BE2C (cell line): ENCODE results near the gene ADPRHL1.
"Not testable (repeated sequence)": the region's sequence is repeated elsewhere in the genome, so short reads cannot be mapped to it uniquely, and the experiment has no call there.

Source experiments
- DNase-seq: peaks from one replicate; pipeline ENCODE4 v3.0.0-alpha.2; 2020
- H3K27me3 ChIP-seq: fragments of 250-450 bp; sonication (Bioruptor Pico); 2 replicates; pipeline ENCODE4 v1.5.1; 2020; ENCODE audit warnings: mild to moderate bottlenecking
- H3K36me3 ChIP-seq: fragments of 250-450 bp; sonication (Bioruptor Pico); 2 replicates; pipeline ENCODE4 v1.5.1; 2020; ENCODE audit warnings: mild to moderate bottlenecking
- H3K4me1 ChIP-seq: fragments of 250-450 bp; sonication (Bioruptor Pico); 2 replicates; pipeline ENCODE4 v1.5.1; 2020
- H3K4me3 ChIP-seq: 2 replicates; pipeline ENCODE4 v1.5.1; 2011; ENCODE audit warnings: low read depth, low read length
- H3K9me3 ChIP-seq: fragments of 250-450 bp; sonication (Bioruptor Pico); 2 replicates; pipeline ENCODE4 v1.5.1; 2020
- TF ChIP-seq, protein P1 (sequence below): IDR thresholded peaks from 2 replicates; pipeline ENCODE4 v1.5.1; 2012; ENCODE audit warnings: mild to moderate bottlenecking, low read depth, low read length

ADPRHL1 gene

GRCh38 chr13:113454936-113455335 lies 1.6 kb upstream of the ADPRHL1 start:
- Histone ChIP-seq H3K27me3 (no peaks in the 10 kb centered on the region), H3K9me3 (no peaks in the 10 kb centered on the region), H3K4me1 (peaks cover 30% of the 10 kb centered on the region), H3K4me3 (no peak overlapping the region), H3K36me3 (peaks cover 61% of the 10 kb centered on the region)
- DNase-seq = no peak
- TF ChIP-seq, protein P1, sequence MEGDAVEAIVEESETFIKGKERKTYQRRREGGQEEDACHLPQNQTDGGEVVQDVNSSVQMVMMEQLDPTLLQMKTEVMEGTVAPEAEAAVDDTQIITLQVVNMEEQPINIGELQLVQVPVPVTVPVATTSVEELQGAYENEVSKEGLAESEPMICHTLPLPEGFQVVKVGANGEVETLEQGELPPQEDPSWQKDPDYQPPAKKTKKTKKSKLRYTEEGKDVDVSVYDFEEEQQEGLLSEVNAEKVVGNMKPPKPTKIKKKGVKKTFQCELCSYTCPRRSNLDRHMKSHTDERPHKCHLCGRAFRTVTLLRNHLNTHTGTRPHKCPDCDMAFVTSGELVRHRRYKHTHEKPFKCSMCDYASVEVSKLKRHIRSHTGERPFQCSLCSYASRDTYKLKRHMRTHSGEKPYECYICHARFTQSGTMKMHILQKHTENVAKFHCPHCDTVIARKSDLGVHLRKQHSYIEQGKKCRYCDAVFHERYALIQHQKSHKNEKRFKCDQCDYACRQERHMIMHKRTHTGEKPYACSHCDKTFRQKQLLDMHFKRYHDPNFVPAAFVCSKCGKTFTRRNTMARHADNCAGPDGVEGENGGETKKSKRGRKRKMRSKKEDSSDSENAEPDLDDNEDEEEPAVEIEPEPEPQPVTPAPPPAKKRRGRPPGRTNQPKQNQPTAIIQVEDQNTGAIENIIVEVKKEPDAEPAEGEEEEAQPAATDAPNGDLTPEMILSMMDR = no peak

DNA sequence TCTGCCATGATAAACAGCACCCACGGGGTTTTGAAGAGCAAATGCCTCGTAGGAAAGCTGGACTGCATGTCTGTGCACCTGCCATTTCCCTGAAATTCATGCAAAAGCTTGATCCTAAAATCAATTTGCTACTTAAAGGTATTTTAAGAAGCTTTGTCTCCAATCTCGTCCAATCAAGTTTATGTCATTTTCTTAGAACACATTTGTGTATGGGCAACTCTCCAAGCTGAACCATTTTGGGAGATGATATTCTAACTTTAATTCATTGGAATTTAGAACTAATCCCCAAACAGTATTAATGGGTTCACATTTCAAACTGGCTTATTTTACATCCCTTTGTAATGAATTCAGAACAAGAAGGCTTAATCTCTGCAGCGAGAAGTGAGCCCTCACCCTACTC lies 822 bp downstream of the ADPRHL1 start:
- Histone ChIP-seq H3K36me3 (peaks cover 39% of the 10 kb centered on the region), H3K4me1 (peaks cover 21% of the 10 kb centered on the region), H3K27me3 (no peaks in the 10 kb centered on the region), H3K4me3 (no peak overlapping the region), H3K9me3 (no peaks in the 10 kb centered on the region)
- TF ChIP-seq, protein P1 = no peak
- DNase-seq = no peak

DNA sequence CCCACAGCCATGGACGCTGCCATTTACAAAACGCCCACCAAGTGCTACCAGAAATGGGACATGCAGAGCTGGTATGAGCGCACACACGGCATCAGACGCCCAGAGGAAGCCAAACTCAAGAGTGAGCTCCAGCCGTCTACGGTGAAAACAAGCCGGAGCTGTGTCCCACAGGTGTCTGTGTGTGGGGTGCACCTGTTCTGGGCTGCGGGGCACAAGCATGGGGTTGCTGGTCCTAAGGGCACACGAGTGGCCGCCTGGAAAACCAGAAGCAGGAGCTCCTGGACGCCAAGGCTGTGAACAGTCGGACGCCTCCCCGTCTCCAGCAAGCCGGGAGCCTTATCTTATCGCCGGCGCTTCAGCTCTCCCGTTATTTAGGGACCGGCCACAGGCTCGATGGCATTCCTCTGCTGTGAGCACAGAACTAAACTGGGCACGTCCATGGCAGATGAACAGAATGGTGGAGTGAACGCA lies 1.3 kb downstream of the ADPRHL1 start:
- TF ChIP-seq, protein P1 = no peak
- Histone ChIP-seq H3K9me3 (no peaks in the 10 kb centered on the region), H3K27me3 (no peaks in the 10 kb centered on the region), H3K4me1 (peaks cover 21% of the 10 kb centered on the region), H3K4me3 (no peak overlapping the region), H3K36me3 (peaks cover 34% of the 10 kb centered on the region)
- DNase-seq = no peak

- not testable (repeated sequence) for H3K4me3 ChIP-seq, H3K27me3 ChIP-seq, H3K9me3 ChIP-seq
- Histone ChIP-seq H3K4me1 (peaks cover 21% of the 10 kb centered on the region), H3K36me3 (peaks cover 24% of the 10 kb centered on the region)
- TF ChIP-seq, protein P1 = peak; percentile 47
- peak; percentile 66 for DNase-seq
Measured at GRCh38 chr13:113450861-113451620, 2.2 kb downstream of the ADPRHL1 start.

DNA sequence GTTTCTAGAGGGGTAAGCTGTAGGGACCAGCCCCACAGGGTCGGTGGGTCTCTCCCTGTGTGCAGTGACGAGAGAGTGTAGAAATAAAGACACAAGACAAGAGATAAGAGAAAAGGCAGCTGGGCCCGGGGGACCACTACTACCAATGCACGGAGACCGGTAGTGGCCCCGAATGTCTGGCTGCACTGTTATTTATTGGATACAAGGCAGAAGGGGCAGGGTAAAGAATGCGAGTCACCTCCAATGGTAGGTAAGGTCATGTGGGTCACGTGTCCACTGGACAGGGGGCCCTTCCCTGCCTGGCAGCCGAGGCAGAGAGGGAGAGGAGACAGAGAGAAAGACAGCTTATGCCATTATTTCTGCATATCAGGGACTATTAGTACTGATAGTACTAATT lies 2.9 kb downstream of the ADPRHL1 start:
- not testable (repeated sequence) for H3K27me3 ChIP-seq, H3K4me3 ChIP-seq, H3K9me3 ChIP-seq, DNase-seq
- Histone ChIP-seq H3K36me3 (peaks cover 17% of the 10 kb centered on the region), H3K4me1 (peaks cover 21% of the 10 kb centered on the region)

DNA sequence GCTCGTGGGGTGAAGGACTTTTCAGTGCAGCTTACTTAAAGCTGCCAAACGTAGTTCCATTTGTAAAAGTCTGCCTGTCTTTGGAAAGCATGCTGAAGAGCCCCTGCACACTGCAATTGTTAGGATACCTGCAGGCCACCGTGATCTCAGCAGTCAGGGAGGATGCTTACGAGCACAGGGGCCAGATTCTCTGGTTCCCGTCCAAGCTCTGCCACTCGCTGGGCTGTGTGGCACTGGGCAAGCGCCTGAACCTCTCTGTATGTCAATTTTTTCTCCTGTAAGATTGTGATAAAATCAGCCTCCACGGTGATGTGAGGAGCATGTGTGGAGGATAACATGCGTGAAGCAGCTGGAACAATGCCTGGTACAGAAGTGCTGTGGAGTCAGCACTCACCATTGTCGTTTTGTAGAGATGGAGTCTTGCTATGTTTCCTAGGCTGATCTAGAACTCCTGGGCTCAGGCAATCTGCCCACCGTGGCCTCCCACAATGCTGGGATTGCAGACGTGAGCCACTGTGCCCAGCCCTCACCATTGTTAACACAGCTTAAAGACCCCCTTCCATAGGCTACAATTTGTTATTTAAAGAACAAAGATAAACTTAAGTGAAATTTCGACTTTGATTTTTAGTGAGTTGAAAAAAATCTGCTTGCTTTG lies 3.5 kb downstream of the ADPRHL1 start:
- DNase-seq = no peak
- Histone ChIP-seq H3K4me3 (no peak overlapping the region), H3K4me1 (peaks cover 21% of the 10 kb centered on the region), H3K36me3 (peaks cover 12% of the 10 kb centered on the region), H3K27me3 (no peaks in the 10 kb centered on the region), H3K9me3 (no peaks in the 10 kb centered on the region)
- TF ChIP-seq, protein P1 = no peak
